Kidney (tissue), 14 donors: Measurements from ENCODE around the gene TNKS1BP1. TPM values are rescaled to one million over a fixed set of nuclear protein-coding genes. Genes with fewer than 3 reads are reported as not detected.

Experiments
- DNase-seq, 5 donors: peaks; one replicate each; pipeline ENCODE4 v3.0.0-alpha.2; 2013 to 2020
- FAIRE-seq: peaks from 2 replicates; lab custom pipeline; 2012; peaks lifted over from hg19 to GRCh38; lab: Jason Lieb, UNC
- H3K27ac ChIP-seq, 2 donors: one replicate each; pipeline ENCODE4 v1.7.0; 2013; ENCODE audit warnings: low read depth in 2 of 2, low read length in 2 of 2, inconsistent platforms in 1 of 2
- H3K27me3 ChIP-seq: one replicate; pipeline ENCODE4 v1.7.1; 2013; ENCODE audit warnings: low read length, inconsistent platforms; ENCODE audit not compliant: control insufficient read depth, insufficient read depth
- H3K36me3 ChIP-seq, 3 donors: one replicate each; pipeline versions ENCODE4 v1.7.0 to v1.7.1; 2013; ENCODE audit warnings: low read length in 3 of 3, control low read depth in 1 of 3, inconsistent platforms in 1 of 3; ENCODE audit not compliant: insufficient read depth in 3 of 3, control insufficient read depth in 2 of 3
- H3K4me1 ChIP-seq, 3 donors: one replicate each; pipeline versions ENCODE4 v1.7.0 to v1.7.1; 2013; ENCODE audit warnings: low read length in 3 of 3, inconsistent platforms in 1 of 3, low read depth in 1 of 3; ENCODE audit not compliant: control insufficient read depth in 2 of 3, insufficient read depth in 2 of 3
- H3K4me3 ChIP-seq, 3 donors: one replicate each; pipeline versions ENCODE4 v1.7.0 to v1.8.1; 2013; ENCODE audit warnings: low read length in 3 of 3, control low read depth in 1 of 3, inconsistent platforms in 1 of 3
- H3K9ac ChIP-seq, 3 donors: one replicate each; pipeline versions ENCODE4 v1.7.0 to v1.7.1; 2013; ENCODE audit warnings: low read length in 3 of 3, control low read depth in 1 of 3, inconsistent platforms in 1 of 3
- H3K9me3 ChIP-seq, 3 donors: one replicate each; pipeline versions ENCODE4 v1.7.0 to v1.7.1; 2013; ENCODE audit warnings: low read length in 3 of 3, control low read depth in 1 of 3, inconsistent platforms in 1 of 3; ENCODE audit not compliant: control insufficient read depth in 2 of 3, insufficient read depth in 1 of 3
- intact Hi-C: fragments of 100-400 bp; cut with DNase I; formaldehyde crosslinking; loops from one replicate; pipeline ENCODE4 v1.11.1; 2022
- polyA plus RNA-seq: library from polyadenylated mRNA; stranded (reverse); fragments of 350-450 nt; fragmentation: Illumina TruSeq; extraction: RNeasy Lipid Tissue Mini Kit (QIAGEN cat#74804); gene quantifications from one replicate; pipeline ENCODE4 v1.2.3, GENCODE V29; 2014; ENCODE audit warnings: low read depth, low replicate concordance; ENCODE audit not compliant: insufficient read depth
- total RNA-seq: library from RNA; stranded (reverse); fragmentation: NEBNext Ultra II Directional; extraction: Animal tissue kit (Norgen Biotek cat#: 25700); gene quantifications from one replicate; pipeline ENCODE4 v1.2.1, GENCODE V29; 2021
- TF ChIP-seq, protein P1 (sequence below): IDR thresholded peaks from 3 replicates; pipeline ENCODE4 v1.5.1; 2012; ENCODE audit warnings: mild to moderate bottlenecking, moderate library complexity, borderline replicate concordance; ENCODE audit not compliant: insufficient read depth; ENCODE audit errors: extremely low read depth
- donor health status: control.
- donor health status: control.
- donor health status: control.
- donor health status: control.
- donor health status: control.
- donor health status: DM: yes; HTN: yes; CAD: no.
- donor health status: Normal renal cell carcinoma (clear cell type).

The TNKS1BP1 gene
- total and polyA plus RNA-seq, 2 donors from 2014 or later, result 53.3 to 206 TPM

GRCh38 chr11:57335023-57335342, 10.2 kb upstream of the TNKS1BP1 start:
- H3K9ac ChIP-seq, result peak overlapping the region; percentile 34 to 83 (median 69)
- H3K27me3 ChIP-seq, result no peaks in the 10 kb centered on the region
- H3K27ac ChIP-seq, result peak overlapping the region in 1 of 2 donors; percentile 85
- FAIRE-seq (no peak), DNase-seq (no peak)
- H3K4me1 ChIP-seq, result peaks cover 0 to 10% (median 8%) of the 10 kb centered on the region in 3 donors
- no peaks in the 10 kb centered on the region for H3K9me3 ChIP-seq
- peak overlapping the region; percentile 68 to 90 (median 71) for H3K4me3 ChIP-seq
- intact Hi-C loops, result no loop called here
- peaks cover 4 to 35% (median 29%) of the 10 kb centered on the region in 3 donors for H3K36me3 ChIP-seq
- TF ChIP-seq, protein P1, sequence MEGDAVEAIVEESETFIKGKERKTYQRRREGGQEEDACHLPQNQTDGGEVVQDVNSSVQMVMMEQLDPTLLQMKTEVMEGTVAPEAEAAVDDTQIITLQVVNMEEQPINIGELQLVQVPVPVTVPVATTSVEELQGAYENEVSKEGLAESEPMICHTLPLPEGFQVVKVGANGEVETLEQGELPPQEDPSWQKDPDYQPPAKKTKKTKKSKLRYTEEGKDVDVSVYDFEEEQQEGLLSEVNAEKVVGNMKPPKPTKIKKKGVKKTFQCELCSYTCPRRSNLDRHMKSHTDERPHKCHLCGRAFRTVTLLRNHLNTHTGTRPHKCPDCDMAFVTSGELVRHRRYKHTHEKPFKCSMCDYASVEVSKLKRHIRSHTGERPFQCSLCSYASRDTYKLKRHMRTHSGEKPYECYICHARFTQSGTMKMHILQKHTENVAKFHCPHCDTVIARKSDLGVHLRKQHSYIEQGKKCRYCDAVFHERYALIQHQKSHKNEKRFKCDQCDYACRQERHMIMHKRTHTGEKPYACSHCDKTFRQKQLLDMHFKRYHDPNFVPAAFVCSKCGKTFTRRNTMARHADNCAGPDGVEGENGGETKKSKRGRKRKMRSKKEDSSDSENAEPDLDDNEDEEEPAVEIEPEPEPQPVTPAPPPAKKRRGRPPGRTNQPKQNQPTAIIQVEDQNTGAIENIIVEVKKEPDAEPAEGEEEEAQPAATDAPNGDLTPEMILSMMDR, result no peak

DNA sequence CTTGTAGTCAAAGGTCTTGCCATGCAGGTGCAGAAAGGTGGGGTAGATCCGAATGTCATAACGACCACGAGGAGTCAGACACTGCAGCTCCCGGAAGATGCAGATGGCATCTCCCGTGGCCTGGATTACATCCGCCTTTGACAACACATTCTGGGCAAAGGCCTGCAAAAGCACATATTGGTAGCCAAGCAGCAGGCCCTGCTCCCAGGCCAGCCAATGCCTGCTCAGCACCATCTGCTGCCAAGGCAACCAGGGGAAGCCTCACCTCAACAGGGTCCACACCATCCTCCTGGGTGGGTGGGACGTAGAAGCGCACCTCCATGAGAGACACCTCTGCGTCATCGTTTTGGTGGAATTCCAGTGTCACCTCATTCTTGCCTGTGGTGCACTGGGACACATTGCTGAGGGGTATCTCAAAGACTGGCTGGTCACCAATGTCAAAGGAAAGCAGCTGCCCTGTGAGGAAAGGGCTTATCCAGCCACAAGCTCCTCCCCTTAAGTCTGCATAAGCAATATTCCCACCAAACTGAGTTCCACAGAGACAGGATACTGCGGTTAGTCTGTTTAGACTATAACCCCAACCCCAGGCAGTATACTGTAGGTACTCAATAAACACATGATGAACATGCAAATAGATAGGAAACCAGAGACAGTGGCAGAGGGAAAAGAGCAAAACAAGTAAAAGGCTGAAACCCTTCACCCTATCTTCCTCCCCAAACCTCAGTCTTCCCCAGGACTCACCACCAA, 8.1 kb upstream of the TNKS1BP1 start:
- Histone ChIP-seq H3K27me3 (no peaks in the 10 kb centered on the region), H3K36me3 (peaks cover 8 to 53% (median 37%) of the 10 kb centered on the region in 3 donors), H3K4me3 (no peak overlapping the region), H3K9ac (no peak overlapping the region), H3K27ac (no peak overlapping the region), H3K4me1 (peaks cover 0 to 10% (median 8%) of the 10 kb centered on the region in 3 donors), H3K9me3 (no peaks in the 10 kb centered on the region)
- TF ChIP-seq, protein P1, result no peak
- DNase-seq, result no peak
- no peak for FAIRE-seq
- intact Hi-C loops, result no loop called here

- no peak for FAIRE-seq
- TF ChIP-seq, protein P1, result no peak
- H3K4me1 ChIP-seq, result peaks cover 0 to 10% (median 8%) of the 10 kb centered on the region in 3 donors
- intact Hi-C loops, result no loop called here
- no peaks in the 10 kb centered on the region for H3K27me3 ChIP-seq
- peaks cover 11 to 64% (median 45%) of the 10 kb centered on the region in 3 donors for H3K36me3 ChIP-seq
- no peak overlapping the region for H3K4me3 ChIP-seq
- H3K9me3 ChIP-seq, result no peaks in the 10 kb centered on the region
- no peak overlapping the region for H3K9ac ChIP-seq
- H3K27ac ChIP-seq, result no peak overlapping the region
- no peak for DNase-seq
Observed at GRCh38 chr11:57331720-57332119, 7.0 kb upstream of the TNKS1BP1 start.
